ENCODE measurements around the gene KCNN3. TPM values are rescaled to one million over a fixed set of nuclear protein-coding genes. Genes with fewer than 3 reads are reported as not detected.
A peak's percentile ranks its signal among the peaks of the same experiment; 100 is the strongest.

Gene KCNN3
- total and polyA plus RNA-seq, 2 of the 13 experiments (the other 11 are each of a cell fraction or from before 2014, with no cell fraction given), result not detected

DNA sequence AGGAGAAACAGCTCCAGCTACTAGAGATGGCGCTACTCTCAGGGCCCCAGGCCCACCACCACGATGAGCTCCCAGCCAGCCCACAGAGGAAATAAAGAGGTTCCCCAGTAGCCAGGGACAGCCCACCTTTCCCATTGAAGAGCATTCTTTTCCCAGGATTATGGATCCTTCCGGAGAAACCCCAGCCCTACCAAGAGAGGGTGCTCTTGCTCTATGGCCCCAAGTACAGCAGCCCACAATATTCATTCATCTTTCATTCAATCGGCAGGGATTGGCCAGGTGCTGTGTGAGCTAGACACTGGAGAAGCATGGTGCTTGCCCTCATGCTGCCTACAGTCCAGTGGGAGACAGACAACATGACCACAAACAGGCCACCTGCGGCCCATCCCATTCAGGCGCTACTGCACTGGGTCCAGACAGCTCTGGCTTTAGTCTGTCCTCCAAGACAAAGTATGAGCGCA, 36.6 kb upstream of the KCNN3 start (continued):
- 0 out of 2 replicates have a peak, but pooled peaks have one; percentile 23 for TF ChIP-seq GATAD1 (CRISPR knock-in tag; IDR thresholded peaks at IDR 0.05)
- peak; percentile 31; the same call in 1 of the 2 replicates for TF ChIP-seq SAFB2 (CRISPR knock-in tag; IDR thresholded peaks at IDR 0.05; ENCODE audit: borderline replicate concordance, low read depth)

DNA sequence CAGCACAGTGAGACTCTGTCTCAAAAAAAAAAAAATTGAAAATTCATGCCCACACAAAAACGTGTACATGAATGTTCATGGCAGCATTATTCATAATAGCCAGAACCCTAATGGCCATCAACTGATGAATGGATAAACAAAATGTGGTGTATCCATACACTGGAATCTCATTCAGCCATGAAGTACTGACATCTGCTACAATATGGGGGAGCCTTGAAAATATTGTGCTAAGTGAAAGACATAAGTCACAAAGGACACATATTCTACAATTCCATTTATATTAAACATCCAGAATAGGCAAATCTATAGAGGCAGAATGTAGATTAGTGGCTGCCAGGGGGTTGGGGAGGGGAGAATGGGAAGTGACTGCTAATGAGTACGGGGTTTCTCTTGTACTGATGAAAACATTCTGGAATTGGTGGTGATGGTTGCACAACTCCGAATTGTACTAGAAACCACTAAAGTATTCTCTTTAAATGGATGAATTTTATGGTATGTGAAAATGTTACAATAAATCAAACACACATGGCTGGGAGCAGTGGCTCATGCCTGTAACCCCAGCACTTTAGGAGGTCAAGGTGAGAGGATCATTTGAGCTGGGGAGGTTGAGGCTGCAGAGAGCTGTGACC, 33.0 kb upstream of the KCNN3 start:
- intact Hi-C loops (cut with micrococcal nuclease; ENCODE audit: unreplicated experiment), result loop anchor here (10.0 kb wide), 1 partner anchor 182 kb away; no protein-coding TSS in a partner anchor
- Histone ChIP-seq H3K9me3 (ENCODE audit: low read length) (no peaks in the 10 kb centered on the region), H3K27ac (ENCODE audit: extremely low read length, insufficient read depth, low read length) (no peak overlapping the region), H3K4me2 (ENCODE audit: low read depth, low read length) (no peak overlapping the region), H3K9ac (ENCODE audit: insufficient read depth, low read depth, low read length) (no peak overlapping the region), H3K4me3 (replicated peaks in 1 of 3; ENCODE audit: insufficient read depth in 1 of 3, low read depth in 2 of 3, low read length in 3 of 3) (no peak overlapping the region), H3K79me2 (ENCODE audit: insufficient read depth, low read length) (no peaks in the 10 kb centered on the region), H3K27me3 (ENCODE audit: control insufficient read depth in 1 of 2, insufficient read depth in 2 of 2, low read length in 2 of 2) (no peaks in the 10 kb centered on the region), H3K36me3 (replicated peaks in 1 of 2; ENCODE audit: control insufficient read depth in 1 of 2, insufficient read depth in 2 of 2, low read length in 2 of 2) (no peaks in the 10 kb centered on the region), H3K4me1 (ENCODE audit: insufficient read depth, low read length) (peaks cover 8% of the 10 kb centered on the region; the same call in 1 of the 2 replicates), H2AFZ (ENCODE audit: low read length) (no peak overlapping the region), H4K20me1 (ENCODE audit: insufficient read depth, low read length) (no peaks in the 10 kb centered on the region)
- POLR2A ChIA-PET, result no interaction called here
- in situ Hi-C loops (cut with HindIII; ENCODE audit: extremely low pct_ligation_motif_present, low pct_unique_long_range_greater_than_20kb), result no loop called here
- CTCF ChIA-PET (ENCODE audit: low intra/inter-chr PET ratio, low total read pairs), result no interaction called here
- no peak for DNase-seq (ENCODE audit: low spot score)
- BruUV-seq (replicated peaks), result no TSS peak
- no peak for FAIRE-seq
- ATAC-seq, result no peak
- WGBS (ENCODE audit: low lambda C conversion rate), result 24% methylated on average over 3 of the region's 3 CpGs
- TF ChIP-seq, protein P1, sequence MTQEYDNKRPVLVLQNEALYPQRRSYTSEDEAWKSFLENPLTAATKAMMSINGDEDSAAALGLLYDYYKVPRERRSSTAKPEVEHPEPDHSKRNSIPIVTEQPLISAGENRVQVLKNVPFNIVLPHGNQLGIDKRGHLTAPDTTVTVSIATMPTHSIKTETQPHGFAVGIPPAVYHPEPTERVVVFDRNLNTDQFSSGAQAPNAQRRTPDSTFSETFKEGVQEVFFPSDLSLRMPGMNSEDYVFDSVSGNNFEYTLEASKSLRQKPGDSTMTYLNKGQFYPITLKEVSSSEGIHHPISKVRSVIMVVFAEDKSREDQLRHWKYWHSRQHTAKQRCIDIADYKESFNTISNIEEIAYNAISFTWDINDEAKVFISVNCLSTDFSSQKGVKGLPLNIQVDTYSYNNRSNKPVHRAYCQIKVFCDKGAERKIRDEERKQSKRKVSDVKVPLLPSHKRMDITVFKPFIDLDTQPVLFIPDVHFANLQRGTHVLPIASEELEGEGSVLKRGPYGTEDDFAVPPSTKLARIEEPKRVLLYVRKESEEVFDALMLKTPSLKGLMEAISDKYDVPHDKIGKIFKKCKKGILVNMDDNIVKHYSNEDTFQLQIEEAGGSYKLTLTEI (CRISPR knock-in tag; conservative IDR thresholded peaks at IDR 0.05), result no peak
- TF ChIP-seq ZFYVE20 (CRISPR knock-in tag; IDR thresholded peaks at IDR 0.05; ENCODE audit: borderline replicate concordance, low read depth) (no peak), IKZF1 (IDR thresholded peaks at IDR 0.05) (no peak), CENPX (CRISPR knock-in tag; IDR thresholded peaks at IDR 0.05) (no peak), TBP (CRISPR knock-in tag; IDR thresholded peaks at IDR 0.05) (no peak)
- TF ChIP-seq, protein P2, sequence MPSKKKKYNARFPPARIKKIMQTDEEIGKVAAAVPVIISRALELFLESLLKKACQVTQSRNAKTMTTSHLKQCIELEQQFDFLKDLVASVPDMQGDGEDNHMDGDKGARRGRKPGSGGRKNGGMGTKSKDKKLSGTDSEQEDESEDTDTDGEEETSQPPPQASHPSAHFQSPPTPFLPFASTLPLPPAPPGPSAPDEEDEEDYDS (CRISPR knock-in tag; IDR thresholded peaks at IDR 0.05), result no peak
- TF ChIP-seq, protein P3, sequence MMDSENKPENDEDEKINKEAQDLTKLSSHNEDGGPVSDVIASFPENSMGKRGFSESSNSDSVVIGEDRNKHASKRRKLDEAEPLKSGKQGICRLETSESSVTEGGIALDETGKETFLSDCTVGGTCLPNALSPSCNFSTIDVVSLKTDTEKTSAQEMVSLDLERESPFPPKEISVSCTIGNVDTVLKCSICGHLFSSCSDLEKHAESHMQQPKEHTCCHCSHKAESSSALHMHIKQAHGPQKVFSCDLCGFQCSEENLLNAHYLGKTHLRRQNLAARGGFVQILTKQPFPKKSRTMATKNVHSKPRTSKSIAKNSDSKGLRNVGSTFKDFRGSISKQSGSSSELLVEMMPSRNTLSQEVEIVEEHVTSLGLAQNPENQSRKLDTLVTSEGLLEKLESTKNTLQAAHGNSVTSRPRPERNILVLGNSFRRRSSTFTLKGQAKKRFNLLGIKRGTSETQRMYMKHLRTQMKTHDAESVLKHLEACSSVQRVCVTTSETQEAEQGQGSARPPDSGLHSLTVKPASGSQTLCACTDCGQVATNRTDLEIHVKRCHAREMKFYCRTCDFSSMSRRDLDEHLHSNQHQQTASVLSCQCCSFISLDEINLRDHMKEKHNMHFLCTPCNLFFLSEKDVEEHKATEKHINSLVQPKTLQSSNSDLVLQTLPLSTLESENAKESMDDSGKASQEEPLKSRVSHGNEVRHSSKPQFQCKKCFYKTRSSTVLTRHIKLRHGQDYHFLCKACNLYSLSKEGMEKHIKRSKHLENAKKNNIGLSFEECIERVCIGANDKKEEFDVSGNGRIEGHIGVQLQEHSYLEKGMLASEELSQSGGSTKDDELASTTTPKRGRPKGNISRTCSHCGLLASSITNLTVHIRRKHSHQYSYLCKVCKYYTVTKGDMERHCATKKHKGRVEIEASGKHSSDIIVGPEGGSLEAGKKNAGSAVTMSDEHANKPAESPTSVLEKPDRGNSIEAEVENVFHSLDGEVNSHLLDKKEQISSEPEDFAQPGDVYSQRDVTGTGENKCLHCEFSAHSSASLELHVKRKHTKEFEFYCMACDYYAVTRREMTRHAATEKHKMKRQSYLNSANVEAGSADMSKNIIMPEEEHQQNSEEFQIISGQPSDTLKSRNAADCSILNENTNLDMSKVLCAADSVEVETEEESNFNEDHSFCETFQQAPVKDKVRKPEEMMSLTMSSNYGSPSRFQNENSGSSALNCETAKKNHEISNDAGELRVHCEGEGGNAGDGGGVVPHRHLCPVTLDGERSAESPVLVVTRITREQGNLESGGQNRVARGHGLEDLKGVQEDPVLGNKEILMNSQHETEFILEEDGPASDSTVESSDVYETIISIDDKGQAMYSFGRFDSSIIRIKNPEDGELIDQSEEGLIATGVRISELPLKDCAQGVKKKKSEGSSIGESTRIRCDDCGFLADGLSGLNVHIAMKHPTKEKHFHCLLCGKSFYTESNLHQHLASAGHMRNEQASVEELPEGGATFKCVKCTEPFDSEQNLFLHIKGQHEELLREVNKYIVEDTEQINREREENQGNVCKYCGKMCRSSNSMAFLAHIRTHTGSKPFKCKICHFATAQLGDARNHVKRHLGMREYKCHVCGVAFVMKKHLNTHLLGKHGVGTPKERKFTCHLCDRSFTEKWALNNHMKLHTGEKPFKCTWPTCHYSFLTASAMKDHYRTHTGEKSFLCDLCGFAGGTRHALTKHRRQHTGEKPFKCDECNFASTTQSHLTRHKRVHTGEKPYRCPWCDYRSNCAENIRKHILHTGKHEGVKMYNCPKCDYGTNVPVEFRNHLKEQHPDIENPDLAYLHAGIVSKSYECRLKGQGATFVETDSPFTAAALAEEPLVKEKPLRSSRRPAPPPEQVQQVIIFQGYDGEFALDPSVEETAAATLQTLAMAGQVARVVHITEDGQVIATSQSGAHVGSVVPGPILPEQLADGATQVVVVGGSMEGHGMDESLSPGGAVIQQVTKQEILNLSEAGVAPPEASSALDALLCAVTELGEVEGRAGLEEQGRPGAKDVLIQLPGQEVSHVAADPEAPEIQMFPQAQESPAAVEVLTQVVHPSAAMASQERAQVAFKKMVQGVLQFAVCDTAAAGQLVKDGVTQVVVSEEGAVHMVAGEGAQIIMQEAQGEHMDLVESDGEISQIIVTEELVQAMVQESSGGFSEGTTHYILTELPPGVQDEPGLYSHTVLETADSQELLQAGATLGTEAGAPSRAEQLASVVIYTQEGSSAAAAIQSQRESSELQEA (CRISPR knock-in tag; IDR thresholded peaks at IDR 0.05; ENCODE audit: not compliant biosample characterization), result no peak
- TF ChIP-seq, protein P4, sequence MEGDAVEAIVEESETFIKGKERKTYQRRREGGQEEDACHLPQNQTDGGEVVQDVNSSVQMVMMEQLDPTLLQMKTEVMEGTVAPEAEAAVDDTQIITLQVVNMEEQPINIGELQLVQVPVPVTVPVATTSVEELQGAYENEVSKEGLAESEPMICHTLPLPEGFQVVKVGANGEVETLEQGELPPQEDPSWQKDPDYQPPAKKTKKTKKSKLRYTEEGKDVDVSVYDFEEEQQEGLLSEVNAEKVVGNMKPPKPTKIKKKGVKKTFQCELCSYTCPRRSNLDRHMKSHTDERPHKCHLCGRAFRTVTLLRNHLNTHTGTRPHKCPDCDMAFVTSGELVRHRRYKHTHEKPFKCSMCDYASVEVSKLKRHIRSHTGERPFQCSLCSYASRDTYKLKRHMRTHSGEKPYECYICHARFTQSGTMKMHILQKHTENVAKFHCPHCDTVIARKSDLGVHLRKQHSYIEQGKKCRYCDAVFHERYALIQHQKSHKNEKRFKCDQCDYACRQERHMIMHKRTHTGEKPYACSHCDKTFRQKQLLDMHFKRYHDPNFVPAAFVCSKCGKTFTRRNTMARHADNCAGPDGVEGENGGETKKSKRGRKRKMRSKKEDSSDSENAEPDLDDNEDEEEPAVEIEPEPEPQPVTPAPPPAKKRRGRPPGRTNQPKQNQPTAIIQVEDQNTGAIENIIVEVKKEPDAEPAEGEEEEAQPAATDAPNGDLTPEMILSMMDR (CRISPR knock-in tag; IDR thresholded peaks at IDR 0.05), result no peak

Measured in HepG2 (cell line).